Endothelial cell (in vitro differentiated cells): ENCODE data around the gene KDM2B. TPM values are rescaled to one million over a fixed set of nuclear protein-coding genes. Genes with fewer than 3 reads are reported as not detected.

ENCODE experiments used
- DNase-seq: peaks from one replicate; pipeline ENCODE4 v3.0.0; 2021; ENCODE audit warnings: low spot score
- H3K27ac Mint-ChIP-seq: one replicate; pipeline ENCODE4 v1.8.0; 2021; ENCODE audit warnings: mixed read lengths, inconsistent platforms; ENCODE audit not compliant: unreplicated experiment
- H3K27me3 Mint-ChIP-seq: one replicate; pipeline ENCODE4 v1.8.0; 2021; ENCODE audit warnings: mild to moderate bottlenecking, moderate library complexity, mixed read lengths, inconsistent platforms; ENCODE audit not compliant: unreplicated experiment
- H3K36me3 Mint-ChIP-seq: one replicate; pipeline ENCODE4 v1.8.0; 2021; ENCODE audit warnings: mild to moderate bottlenecking, low read depth, mixed read lengths, inconsistent platforms; ENCODE audit not compliant: unreplicated experiment
- H3K4me1 Mint-ChIP-seq: one replicate; pipeline ENCODE4 v1.8.0; 2021; ENCODE audit warnings: mild to moderate bottlenecking, mixed read lengths, inconsistent platforms; ENCODE audit not compliant: unreplicated experiment
- H3K4me3 Mint-ChIP-seq: one replicate; pipeline ENCODE4 v1.8.0; 2021; ENCODE audit warnings: mild to moderate bottlenecking, mixed read lengths, inconsistent platforms; ENCODE audit not compliant: unreplicated experiment
- H3K9me3 Mint-ChIP-seq: one replicate; pipeline ENCODE4 v1.8.0; 2021; ENCODE audit warnings: mixed read lengths, inconsistent platforms; ENCODE audit not compliant: unreplicated experiment
- total RNA-seq: library from RNA; stranded (reverse); fragmentation: NEBNext Ultra II Directional; extraction: Animal tissue kit (Norgen Biotek cat#: 25700); gene quantifications from one replicate; pipeline ENCODE4 v1.2.1, GENCODE V29; 2021; ENCODE audit not compliant: unreplicated experiment
- TF ChIP-seq, protein P1 (sequence below): fragments of 200-600 bp; sonication (generic); IDR thresholded peaks from one replicate; pipeline ENCODE4 v1.5.0; 2021; ENCODE audit warnings: antibody characterized with exemption; ENCODE audit not compliant: unreplicated experiment

Gene KDM2B
- total RNA-seq, 1 donor from 2014 or later: 36.7 TPM

DNA sequence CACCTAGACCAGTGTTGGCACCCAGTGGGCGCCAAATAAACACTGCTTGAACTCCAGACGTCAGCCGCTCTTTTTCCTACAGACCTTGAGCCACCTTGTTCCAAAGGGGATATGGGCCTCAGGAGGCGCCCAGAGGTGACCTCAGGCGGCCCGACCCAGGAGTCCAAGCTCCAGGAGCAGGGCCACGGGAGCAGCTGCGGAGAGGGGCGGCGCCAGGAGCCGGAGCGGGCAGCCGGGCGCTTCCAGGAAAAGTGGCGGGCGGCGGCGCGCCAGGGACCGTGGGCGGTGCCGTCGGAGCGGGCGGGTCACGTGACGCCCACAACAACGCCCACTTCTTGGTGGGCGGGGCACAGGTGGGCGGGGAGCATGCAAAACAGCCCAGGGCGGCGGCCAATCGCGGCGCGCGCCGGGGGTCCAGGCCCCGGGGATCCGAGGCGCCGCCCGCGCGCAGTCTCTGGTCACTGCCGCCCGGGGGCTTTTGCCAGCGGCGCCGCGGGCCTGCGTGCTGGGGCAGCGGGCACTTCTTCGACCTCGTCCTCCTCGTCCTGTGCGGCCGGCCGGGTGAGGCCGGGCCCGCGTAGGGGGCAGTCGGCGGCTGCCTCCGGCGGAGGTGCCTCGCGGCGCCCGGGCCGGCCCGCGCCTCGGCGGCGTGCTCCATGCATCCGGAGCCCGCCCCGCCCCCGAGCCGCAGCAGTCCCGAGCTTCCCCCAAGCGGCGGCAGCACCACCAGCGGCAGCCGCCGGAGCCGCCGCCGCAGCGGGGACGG is 45.4 kb upstream of the KDM2B start, which contains the start of gene ORAI1:
Gene ORAI1, plus strand, starts transcription at position 444 of the 766 bp plus-strand sequence.
- H3K36me3 Mint-ChIP-seq: peaks cover 3% of the 10 kb centered on the region
- TF ChIP-seq, protein P1, sequence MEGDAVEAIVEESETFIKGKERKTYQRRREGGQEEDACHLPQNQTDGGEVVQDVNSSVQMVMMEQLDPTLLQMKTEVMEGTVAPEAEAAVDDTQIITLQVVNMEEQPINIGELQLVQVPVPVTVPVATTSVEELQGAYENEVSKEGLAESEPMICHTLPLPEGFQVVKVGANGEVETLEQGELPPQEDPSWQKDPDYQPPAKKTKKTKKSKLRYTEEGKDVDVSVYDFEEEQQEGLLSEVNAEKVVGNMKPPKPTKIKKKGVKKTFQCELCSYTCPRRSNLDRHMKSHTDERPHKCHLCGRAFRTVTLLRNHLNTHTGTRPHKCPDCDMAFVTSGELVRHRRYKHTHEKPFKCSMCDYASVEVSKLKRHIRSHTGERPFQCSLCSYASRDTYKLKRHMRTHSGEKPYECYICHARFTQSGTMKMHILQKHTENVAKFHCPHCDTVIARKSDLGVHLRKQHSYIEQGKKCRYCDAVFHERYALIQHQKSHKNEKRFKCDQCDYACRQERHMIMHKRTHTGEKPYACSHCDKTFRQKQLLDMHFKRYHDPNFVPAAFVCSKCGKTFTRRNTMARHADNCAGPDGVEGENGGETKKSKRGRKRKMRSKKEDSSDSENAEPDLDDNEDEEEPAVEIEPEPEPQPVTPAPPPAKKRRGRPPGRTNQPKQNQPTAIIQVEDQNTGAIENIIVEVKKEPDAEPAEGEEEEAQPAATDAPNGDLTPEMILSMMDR: no peak
- H3K27ac Mint-ChIP-seq: peak within 1 kb of the TSS; percentile 87
- DNase-seq: peak; percentile 99
- peak within 1 kb of the TSS; percentile 95 for H3K4me3 Mint-ChIP-seq
- H3K9me3 Mint-ChIP-seq: no peaks in the 10 kb centered on the region
- H3K4me1 Mint-ChIP-seq: peaks cover 39% of the 10 kb centered on the region
- H3K27me3 Mint-ChIP-seq: peaks cover 13% of the 10 kb centered on the region

- peak overlapping the region; percentile 62 for H3K27ac Mint-ChIP-seq
Observed at GRCh38 chr12:121620333-121620891, 39.6 kb upstream of the KDM2B start.

GRCh38 chr12:121618659-121619233 is 37.9 kb upstream of the KDM2B start:
- H3K4me3 Mint-ChIP-seq: no peak overlapping the region
- TF ChIP-seq, protein P1: no peak
- no peak for DNase-seq
- H3K9me3 Mint-ChIP-seq: no peaks in the 10 kb centered on the region
- no peaks in the 10 kb centered on the region for H3K36me3 Mint-ChIP-seq
- peaks cover 9% of the 10 kb centered on the region for H3K4me1 Mint-ChIP-seq
- H3K27me3 Mint-ChIP-seq: peaks cover 6% of the 10 kb centered on the region
- H3K27ac Mint-ChIP-seq: no peak overlapping the region

More at GRCh38 chr12:121620333-121620891, 39.6 kb upstream of the KDM2B start:
- TF ChIP-seq, protein P1: no peak
- H3K4me1 Mint-ChIP-seq: peaks cover 15% of the 10 kb centered on the region
- DNase-seq: no peak
- no peaks in the 10 kb centered on the region for H3K36me3 Mint-ChIP-seq
- H3K4me3 Mint-ChIP-seq: no peak overlapping the region
- H3K27me3 Mint-ChIP-seq: peaks cover 6% of the 10 kb centered on the region
- no peaks in the 10 kb centered on the region for H3K9me3 Mint-ChIP-seq

DNA sequence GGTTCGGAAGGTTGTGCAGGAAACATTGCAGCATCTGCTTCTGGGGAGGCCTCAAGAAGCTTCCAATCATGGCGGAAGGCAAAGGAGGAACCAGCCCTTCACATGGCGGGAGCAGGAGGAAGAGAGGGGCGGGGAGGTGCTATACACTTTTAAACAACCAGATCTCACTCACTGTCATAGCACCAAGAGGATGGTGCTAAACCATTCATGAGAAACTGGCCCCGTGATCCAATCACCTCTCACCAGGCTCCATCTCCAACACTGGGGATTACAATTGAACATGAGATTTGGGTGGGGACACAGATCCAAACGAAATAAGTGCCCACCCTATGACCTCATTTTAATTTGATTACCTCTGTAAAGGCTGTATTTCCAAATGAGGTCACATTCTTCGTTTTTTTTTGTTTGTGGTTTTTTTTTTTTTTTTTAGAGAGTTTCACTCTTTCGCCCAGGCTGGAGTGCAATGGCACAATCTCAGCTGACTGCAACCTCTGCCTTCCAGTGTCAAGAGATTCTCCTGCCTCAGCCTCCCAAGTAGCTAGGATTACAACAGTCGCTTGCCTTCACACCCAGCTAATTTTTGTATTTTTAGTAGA is 34.1 kb upstream of the KDM2B start:
- H3K27me3 Mint-ChIP-seq: peaks cover 4% of the 10 kb centered on the region
- no peak overlapping the region for H3K4me3 Mint-ChIP-seq
- no peak overlapping the region for H3K27ac Mint-ChIP-seq
- peaks cover 3% of the 10 kb centered on the region for H3K4me1 Mint-ChIP-seq
- H3K9me3 Mint-ChIP-seq: no peaks in the 10 kb centered on the region
- TF ChIP-seq, protein P1: no peak
- DNase-seq: no peak
- no peaks in the 10 kb centered on the region for H3K36me3 Mint-ChIP-seq
